Measurements from ENCODE around the gene GLYATL2.

Gene GLYATL2

GRCh38 chr11:58801974-58802545 is 42.4 kb downstream of the GLYATL2 start:
- TF ChIP-seq, protein P1, sequence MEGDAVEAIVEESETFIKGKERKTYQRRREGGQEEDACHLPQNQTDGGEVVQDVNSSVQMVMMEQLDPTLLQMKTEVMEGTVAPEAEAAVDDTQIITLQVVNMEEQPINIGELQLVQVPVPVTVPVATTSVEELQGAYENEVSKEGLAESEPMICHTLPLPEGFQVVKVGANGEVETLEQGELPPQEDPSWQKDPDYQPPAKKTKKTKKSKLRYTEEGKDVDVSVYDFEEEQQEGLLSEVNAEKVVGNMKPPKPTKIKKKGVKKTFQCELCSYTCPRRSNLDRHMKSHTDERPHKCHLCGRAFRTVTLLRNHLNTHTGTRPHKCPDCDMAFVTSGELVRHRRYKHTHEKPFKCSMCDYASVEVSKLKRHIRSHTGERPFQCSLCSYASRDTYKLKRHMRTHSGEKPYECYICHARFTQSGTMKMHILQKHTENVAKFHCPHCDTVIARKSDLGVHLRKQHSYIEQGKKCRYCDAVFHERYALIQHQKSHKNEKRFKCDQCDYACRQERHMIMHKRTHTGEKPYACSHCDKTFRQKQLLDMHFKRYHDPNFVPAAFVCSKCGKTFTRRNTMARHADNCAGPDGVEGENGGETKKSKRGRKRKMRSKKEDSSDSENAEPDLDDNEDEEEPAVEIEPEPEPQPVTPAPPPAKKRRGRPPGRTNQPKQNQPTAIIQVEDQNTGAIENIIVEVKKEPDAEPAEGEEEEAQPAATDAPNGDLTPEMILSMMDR (IDR thresholded peaks at IDR 0.05; ENCODE audit: extremely low read depth, missing control alignments): no peak
- DNase-seq (ENCODE audit: low spot score): no peak

DNA sequence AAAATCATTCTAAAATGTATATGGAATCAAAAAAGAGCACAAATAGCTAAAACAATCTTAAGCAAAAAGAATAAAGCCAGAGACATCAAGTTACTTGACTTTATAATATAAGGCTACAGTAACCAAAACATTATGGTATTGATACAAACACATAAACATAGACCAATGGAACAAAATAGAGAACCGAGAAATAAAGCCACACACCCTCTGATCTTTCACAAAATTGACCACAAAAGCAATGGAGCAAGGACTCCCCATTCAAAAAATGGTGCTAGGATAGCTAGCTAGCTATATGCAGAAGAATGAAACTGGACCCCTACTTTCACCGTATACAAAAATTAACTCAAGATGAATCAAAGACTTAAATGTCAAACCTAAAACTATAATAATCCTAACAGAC is 43.2 kb downstream of the GLYATL2 start:
- TF ChIP-seq, protein P1 (IDR thresholded peaks at IDR 0.05; ENCODE audit: extremely low read depth, missing control alignments): no peak
- DNase-seq (ENCODE audit: low spot score): no peak

- TF ChIP-seq, protein P1 (IDR thresholded peaks at IDR 0.05; ENCODE audit: extremely low read depth, missing control alignments): no peak
- no peak for DNase-seq (ENCODE audit: low spot score)
Observed at GRCh38 chr11:58796333-58796732, 48.2 kb downstream of the GLYATL2 start.

DNA sequence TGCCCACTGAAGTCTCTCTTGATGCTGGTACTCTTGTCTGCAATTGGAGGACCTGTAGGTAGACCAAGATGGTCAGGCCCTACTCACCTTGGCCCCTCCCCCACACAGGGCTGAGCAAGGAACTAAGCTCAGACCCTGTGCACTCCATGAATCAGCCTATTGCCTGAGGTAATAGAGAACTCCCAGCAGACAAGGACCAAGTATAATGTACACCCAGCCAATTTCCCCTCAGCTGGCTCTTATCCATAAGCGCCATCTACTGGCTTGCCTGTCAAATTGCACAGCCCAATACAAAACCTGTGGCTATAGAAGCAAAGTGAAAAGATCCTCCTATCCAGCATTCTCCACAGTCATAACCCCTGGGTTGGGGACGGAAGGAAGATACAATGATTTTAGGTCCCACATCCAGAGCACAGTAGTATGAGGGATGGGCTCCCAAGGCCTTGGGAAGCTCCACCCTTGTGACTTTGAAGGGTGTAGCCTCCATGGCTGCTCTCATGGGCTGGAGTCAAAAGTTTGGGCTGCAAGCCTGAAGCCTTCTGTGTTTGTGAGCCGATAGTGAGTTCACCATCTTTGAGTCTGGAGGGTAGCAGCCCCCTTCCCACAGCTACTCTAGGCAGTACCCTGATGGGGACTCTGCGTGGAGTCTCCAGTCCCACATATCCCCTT is 56.0 kb downstream of the GLYATL2 start:
- TF ChIP-seq, protein P1 (IDR thresholded peaks at IDR 0.05; ENCODE audit: extremely low read depth, missing control alignments): peak; percentile 79

DNA sequence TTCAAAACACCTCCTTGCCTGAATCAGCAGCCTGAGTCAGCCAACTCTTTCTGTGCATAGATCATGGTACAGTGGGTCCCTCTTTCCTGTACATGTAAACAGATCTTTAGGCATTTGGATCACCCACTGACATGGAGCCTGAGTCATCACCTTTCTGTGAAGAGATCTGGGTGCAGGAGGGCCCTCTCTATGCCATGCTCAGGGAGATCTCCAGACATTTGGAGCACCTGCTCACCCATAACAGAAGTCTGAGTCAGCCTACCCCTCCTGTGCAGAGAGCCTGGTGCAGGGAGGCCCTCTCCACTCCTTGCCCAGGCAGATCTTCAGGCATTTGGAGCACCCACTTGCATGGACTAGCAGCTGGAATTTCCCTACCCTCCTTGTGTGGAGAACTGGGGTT is 56.6 kb downstream of the GLYATL2 start:
- TF ChIP-seq, protein P1 (IDR thresholded peaks at IDR 0.05; ENCODE audit: extremely low read depth, missing control alignments): no peak
- DNase-seq (ENCODE audit: low spot score): no peak

More for the DNA sequence above, 56.0 kb downstream of the GLYATL2 start:
- DNase-seq (ENCODE audit: low spot score): peak; percentile 53

DNA sequence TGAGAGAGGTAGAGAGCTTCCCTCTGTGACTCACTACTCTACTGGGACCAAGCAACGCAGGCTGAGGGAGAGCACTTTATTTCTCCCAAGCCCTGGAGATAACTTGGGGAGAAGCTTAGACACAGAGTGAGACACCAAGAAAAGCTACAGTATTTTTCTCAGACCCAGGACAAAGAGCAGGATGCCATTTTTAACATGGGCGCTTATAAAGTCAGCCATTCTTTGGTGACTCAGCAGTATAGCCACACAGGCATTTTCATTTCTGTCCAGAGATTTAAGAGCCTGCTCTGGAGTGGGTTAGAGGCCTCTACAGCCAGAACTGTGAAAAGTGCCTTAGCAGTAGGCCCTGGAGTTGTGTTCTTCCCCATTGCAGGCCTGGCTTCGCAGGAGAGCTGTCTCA is 57.8 kb downstream of the GLYATL2 start:
- no peak for DNase-seq (ENCODE audit: low spot score)
- TF ChIP-seq, protein P1 (IDR thresholded peaks at IDR 0.05; ENCODE audit: extremely low read depth, missing control alignments): no peak

- no peak for DNase-seq (ENCODE audit: low spot score)
- TF ChIP-seq, protein P1 (IDR thresholded peaks at IDR 0.05; ENCODE audit: extremely low read depth, missing control alignments): no peak
Observed at GRCh38 chr11:58784995-58785394, 59.5 kb downstream of the GLYATL2 start.
